CD4-positive, alpha-beta T cell treated with Interleukin-17A for 4 hours (primary cell): ENCODE measurements around the gene CRY2.

ENCODE experiments used
- DNase-seq: peaks from one replicate; pipeline ENCODE4 v3.0.0-alpha.2; 2020; ENCODE audit warnings: mixed read lengths

The CRY2 gene

DNA sequence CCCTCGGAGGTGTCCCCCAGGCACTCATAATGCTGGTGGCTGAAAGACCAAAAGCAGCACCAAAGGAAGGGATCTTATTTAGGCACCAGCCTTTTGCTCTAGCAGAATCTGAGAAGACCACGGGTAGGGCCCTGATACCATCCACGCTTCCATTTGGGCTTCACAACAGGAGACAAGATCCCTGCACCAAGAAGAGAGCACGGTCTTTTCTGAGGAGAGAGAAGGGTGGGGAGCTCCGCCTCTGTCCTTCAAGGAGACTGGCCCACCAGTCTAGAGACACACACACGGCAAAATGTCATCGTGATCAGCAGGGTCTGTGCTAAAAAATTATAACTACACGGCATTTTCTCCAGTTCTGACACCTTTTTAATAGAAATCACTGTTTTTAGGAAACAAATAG, 84.9 kb downstream of the CRY2 start:
- DNase-seq: no peak
